LNCaP clone FGC (cell line): ENCODE measurements around the gene KIAA1217.

Experiments
- DNase-seq: peaks from one replicate; pipeline ENCODE4 v3.0.0-alpha.2; 2011; ENCODE audit warnings: low read depth
- H3K4me3 ChIP-seq: 2 replicates; pipeline ENCODE4 v1.5.1; 2011; ENCODE audit warnings: mild to moderate bottlenecking, low read depth, low read length, control low read depth
- CTCF ChIP-seq: IDR thresholded peaks from 2 replicates; pipeline ENCODE4 v1.5.1; 2012; ENCODE audit warnings: mild to moderate bottlenecking; ENCODE audit not compliant: control insufficient read depth, insufficient read depth; ENCODE audit errors: extremely low read depth

KIAA1217 gene

GRCh38 chr10:24355056-24355688 is 146.2 kb downstream of the KIAA1217 start:
- no peak overlapping the region for H3K4me3 ChIP-seq
- TF ChIP-seq CTCF: no peak
- no peak for DNase-seq

- DNase-seq: no peak
- no peak for TF ChIP-seq CTCF
- H3K4me3 ChIP-seq: no peak overlapping the region
Measured at GRCh38 chr10:24357344-24358004, 148.5 kb downstream of the KIAA1217 start.

GRCh38 chr10:24358022-24358421 is 149.1 kb downstream of the KIAA1217 start:
- H3K4me3 ChIP-seq: no peak overlapping the region
- no peak for TF ChIP-seq CTCF
- DNase-seq: no peak

- DNase-seq: peak; percentile 52
- peak; percentile 85 for TF ChIP-seq CTCF
- H3K4me3 ChIP-seq: no peak overlapping the region
Measured at GRCh38 chr10:24360282-24361127, 151.6 kb downstream of the KIAA1217 start.

GRCh38 chr10:24363070-24363469 is 154.1 kb downstream of the KIAA1217 start:
- no peak for DNase-seq
- TF ChIP-seq CTCF: no peak
- H3K4me3 ChIP-seq: no peak overlapping the region

GRCh38 chr10:24367688-24368087 is 158.8 kb downstream of the KIAA1217 start:
- DNase-seq: no peak
- no peak for TF ChIP-seq CTCF

More at GRCh38 chr10:24367688-24368087, 158.8 kb downstream of the KIAA1217 start:
- H3K4me3 ChIP-seq: no peak overlapping the region
